ENCODE data around the gene NELL1.

The NELL1 gene

DNA sequence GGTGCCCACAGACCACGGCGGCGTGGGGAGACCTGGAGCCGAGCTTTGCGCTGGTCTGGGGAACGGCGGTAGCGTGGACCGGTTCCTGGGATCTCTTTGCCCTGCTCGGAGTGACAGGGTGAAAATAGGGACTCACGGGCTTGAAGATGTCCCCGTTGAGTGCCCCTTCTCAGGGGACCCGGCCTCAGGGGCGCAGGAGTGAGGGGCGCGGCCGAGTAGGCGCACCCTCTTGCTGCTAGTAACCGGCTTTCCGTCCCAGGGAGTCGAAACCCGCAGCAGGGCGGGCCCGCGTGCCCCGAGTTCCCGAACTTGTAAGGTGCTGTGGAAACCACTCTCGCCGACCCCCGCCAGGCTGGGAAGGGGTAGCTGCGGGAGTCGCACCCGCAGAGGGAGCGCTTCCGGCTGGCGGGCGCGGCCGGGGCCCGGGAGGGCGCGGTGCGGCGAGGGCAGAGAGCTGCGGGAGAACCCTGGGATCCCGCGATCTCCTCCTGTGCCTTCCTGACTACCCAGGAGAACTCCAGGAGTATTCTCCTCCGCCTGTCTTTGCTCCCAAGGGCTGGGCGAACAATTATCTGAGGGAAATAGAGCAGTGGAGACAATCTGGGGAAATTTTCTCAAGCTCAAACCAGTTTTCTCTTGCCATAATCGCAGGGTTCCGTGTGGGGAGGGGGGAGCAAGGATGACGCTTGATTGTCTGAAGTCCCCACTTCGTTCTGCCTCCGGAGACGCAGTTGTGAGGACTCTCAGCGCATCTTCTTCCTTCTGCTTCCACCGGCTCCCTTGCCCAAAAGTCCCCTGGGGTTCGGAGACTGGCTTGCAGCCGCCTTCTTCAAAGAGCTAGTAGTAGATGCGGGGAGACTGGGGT lies 666 bp downstream of the NELL1 start:
- DNase-seq, result no peak

DNA sequence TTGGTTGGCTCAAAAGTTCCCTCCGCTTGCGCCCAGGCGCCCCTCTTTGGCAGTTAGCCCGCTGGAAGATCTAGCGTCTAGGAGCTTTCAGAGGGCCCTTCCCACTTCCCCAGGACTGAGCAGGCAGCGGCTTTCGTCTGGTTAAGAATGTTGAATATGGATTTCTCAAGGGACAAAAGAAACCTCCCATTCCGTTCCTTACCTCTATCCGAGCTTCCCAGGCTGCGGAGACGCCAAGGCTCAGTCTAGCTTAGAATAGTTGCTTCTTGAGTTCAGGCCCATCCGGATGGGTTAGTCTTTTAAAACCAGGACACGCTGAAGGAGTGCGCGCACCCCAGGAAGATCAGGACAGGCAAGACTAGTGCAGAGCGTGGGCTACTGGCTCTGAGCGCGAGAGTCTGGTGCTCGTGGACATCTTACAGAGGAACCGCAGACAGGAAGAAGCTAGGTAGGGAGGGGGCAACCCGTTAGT lies 1.6 kb downstream of the NELL1 start:
- DNase-seq, result no peak

DNA sequence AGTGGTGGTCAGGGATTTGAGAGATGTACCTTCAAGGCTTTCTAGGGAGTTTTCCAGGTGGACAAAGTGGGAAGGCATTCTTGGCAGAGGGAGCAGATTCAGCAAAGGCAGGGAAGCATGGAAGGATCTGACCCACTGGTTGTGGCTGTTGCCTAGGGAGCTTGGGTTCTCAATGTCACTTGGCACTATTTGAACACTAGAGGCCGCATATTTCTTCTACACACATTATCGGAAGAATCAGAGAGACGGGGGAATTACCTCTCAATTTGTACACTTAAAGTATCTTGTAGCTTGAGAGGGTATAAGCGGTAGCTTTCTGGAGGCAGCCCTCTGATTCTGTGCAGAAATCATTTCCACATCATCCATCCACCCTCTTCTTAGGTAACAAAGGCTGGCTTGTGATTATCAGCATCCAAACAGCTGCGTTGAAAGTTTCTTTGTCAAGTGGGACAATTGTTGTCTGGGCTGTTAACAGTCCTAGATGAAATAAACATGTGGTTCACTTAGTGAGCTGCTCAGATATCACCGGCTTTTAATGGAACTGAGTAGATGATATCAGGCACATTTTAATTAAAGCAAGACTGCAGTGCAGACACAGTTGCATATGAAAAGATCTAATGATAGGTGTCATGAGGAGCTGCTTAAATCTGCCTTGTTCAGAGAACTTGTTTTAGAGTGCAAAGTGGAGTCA lies 2.6 kb downstream of the NELL1 start:
- no peak for DNase-seq

DNA sequence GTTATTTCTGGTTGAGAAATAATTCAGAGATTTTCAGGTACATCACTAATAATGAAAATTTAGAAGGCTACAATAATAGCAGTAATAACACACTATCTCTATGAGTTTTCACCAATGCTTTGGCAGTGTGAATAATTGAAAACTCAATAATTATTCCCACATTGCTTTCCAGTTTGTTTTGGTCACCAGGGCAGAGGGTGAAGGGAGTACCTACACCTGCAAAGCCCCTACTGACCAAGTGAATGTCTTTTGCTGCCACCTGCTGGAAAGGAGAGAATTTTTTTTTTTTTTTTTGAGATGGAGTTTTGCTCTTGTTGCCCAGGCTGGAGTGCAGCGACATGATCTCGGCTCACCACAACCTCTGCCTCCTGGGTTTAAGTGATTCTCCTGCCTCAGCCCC lies 3.2 kb downstream of the NELL1 start:
- no peak for DNase-seq

DNA sequence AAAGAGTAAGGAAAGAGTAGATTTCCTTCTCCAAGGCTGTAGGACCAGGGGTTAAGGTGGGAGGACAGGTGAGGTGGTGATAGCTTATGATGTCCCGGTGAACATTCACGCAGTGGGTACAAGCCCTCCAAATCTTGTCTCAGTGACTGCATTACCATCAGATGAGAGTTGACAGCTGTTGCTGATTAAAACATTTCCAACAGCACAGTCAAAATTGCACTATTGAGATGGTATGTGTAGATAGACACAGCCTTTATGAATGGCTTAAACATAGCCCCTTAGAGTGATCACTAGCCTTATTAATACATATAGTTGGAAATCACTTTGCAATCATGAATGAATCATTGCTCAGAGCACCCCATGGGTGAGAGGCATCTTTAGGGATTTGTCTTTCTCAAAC lies 7.3 kb downstream of the NELL1 start:
- no peak for DNase-seq

DNA sequence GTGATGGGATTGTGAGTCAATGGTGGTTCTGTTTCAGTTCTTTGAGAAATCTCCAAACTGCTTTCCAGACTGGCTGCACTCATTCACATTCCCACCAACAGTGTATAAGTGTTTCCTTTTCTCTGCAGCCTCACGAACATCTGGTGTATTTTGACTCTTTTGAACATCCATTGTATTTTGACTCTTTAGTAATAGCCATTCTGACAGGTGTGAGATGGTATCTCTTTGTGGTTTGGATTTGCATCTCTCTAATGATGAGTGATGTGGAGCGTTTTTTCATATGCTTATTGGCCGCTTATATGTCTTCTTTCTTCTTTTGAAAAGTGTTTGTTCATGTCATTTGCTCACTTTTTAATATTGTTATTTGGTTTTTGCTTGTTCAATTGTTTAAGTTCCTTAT lies 19.4 kb downstream of the NELL1 start:
- DNase-seq, result no peak

DNA sequence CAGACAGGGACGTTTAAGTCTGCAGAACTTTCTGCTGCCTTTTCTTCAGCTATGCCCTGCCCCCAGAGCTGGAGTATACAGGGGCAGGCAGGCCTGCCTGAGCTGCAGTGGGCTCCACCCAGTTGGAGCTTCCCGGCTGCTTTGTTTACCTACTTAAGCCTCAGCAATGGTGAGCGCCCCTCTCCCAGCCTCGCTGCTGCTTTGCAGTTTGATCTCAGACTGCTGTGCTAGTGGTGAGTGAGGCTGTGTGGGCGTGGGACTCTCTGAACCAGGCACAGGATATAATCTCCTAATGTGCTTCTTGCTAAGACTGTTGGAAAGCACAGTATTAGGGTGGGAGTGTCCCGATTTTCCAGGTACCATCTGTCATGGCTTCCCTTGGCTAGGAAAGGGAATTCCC lies 38.5 kb downstream of the NELL1 start:
- no peak for DNase-seq

DNA sequence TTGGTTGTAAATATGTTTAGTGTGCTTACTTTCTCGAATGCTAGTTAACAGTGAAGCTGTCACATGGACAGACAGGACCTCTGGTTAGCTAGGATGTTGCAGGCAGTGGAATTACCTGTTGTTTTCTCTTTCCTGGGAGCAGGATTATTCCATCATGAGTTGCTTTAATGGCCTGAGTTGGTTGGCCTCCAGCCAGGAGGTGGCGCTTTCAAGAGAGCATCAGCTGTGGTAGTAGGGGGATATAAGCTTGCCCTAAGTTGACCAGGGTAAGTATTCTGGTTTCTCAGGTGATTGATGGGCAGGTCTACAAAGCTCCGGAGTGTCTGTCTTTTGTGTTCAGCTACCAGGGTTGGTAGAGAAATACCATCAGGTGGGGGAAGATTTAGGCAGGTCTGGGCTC lies 43.5 kb downstream of the NELL1 start:
- DNase-seq, result no peak

DNA sequence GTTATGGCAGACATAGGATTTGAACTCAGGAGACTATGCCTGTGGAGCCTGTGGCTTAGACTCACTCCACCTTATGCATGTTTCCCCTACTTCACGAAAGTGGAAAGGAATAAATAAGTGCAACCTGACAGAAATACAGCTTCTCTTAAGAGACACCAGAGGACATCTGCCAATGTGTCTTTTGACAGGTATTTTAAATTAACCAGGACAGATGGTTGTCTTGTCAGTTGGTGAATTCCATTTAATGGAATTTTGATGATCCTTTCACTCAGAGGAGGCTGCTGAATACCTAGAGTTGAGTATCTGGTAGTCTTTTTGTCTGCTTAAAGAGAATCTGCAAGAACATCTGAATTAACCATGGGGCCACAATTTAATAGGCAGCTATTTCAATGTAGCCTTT lies 46.1 kb downstream of the NELL1 start:
- DNase-seq, result no peak

DNA sequence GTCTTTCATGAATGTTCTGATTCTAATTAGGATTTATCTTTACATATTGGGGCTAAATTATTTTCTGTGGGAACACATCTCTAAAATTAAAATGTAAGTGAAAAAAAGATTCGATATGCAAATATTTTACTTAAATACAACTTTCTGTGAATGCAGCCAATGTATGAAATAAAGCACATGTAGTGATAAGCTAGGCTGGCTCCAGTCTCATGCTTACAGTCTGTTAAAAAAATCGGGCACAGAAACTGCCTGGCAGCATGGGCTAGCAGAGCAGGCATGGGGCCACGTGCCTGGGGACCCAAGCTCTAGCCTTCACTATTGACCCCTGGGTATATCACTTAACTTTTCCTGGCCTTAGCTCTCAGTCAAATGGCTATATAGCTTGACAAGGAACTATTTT lies 46.5 kb downstream of the NELL1 start:
- DNase-seq, result no peak

DNA sequence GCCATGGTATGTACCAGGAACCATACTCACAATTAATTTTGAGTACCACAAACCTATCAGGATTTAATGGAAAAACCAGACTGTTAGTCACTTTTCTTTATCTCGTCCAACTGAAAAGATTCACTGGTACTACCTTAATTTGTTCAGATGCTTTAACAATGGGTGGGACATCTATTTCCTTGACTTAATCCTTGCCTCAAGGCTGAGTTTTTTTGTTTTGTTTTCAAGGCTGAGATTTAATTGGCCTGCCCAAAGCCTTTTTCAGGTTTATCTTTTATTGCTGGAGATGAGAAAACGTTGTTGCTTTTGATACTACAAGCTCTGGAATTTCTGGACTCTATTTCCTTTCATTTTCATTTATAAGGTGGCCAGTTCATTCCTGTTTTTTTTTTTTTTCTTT lies 50.4 kb downstream of the NELL1 start:
- no peak for DNase-seq

DNA sequence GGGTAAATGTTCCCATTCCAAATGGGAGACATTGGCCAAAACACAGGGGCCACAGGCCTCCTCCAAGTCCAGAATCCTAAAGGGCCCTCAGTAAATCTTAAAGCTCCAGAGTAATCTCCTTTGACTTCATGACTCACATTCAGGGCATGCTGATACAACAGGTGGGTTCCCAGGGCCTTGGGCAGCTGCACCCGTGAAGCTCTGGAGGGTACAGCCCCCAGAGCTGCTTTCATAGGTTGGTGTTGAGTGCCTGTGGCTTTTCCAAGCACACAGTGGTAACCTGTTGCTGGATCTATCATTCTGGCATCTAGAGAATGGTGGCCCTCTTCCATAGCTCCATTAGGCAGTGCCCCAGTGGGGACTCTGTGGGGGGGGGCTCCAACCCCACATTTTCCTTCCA lies 54.0 kb downstream of the NELL1 start:
- DNase-seq, result no peak

DNA sequence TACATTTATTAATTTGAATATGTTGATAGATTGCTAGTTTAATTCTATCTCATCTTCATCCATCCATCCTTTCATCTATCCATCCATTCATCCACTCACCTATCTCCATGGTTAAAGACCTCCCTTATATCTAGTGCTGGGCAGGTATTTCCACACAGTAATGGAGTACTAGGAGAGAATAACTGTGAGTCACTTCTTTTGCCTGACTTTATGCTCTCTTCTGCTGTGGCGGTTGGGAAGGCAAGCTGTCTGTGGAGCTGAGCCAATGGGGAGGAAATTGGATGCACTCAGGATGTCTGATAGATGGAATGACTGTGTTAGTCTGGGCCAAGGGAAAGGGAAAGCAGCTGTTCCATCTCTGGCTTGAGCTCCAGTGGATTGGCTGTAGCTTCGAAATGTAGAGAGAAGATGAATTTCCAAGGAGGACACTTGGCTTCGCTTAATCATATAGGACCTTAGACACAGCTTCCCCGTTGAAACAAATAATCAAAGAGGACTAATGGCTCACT lies 60.3 kb downstream of the NELL1 start:
- DNase-seq, result no peak

DNA sequence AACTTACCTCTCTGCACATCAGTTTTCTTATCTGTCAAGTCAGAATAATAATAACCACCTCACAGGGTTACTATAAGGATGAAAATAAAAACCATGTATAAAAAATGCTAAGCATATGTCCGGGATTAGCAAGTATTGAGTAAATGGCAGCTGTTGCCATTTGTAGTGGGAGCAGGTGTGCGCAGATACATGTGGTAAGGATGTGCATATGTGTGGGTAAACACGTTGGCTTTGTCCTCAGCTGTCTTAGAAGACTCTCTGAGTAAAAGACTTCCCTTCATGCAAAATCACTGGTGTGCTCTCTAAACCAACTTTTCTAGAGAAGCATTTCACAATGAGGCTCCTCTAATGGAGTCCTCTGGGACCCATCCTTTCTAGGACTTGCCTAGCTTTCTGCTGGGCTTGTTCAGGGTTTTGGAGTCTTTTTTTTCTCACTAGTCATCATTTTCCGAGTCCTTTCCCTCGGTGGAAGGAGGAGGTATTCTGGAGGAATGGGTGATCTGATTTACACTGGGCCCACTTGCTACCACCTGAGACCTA lies 62.4 kb downstream of the NELL1 start:
- no peak for DNase-seq

DNA sequence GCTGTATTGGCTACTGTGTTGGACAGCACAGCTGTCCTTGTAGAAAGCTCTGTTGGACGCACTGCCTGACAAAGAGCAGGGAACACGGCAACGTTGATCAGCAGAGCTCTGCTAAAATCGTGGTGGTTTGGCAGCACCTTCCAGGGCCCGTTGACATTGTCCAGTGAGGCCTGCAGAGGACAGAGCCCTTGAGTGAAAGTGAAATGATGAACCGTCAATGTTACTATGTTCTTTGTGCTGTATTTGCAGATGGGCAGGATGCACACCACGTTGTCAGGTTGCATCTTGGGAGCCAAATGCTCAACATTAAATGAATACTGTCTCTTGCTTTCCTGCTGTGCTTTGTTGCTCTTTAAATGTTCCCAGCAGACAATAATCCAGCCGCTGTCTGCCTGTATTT lies 69.7 kb downstream of the NELL1 start:
- no peak for DNase-seq

DNA sequence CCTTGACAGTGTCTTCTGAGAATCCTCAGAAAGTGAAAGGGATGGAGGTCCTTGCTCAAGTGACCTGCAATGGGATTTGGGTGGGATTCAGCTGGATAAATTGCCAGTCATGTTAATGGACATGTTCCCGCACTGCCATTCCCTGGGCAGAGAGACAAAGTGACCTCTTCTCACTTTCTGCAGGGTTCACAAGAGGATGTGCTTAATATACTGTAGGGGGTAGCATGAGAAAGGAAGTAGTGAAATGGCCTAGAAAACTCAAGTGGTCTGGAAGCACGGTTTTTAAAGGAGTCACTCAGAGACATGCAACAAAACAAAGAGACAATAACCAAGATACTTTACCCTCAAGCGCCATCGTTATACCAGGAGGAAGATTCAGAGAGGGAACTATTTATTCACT lies 70.2 kb downstream of the NELL1 start:
- no peak for DNase-seq

DNA sequence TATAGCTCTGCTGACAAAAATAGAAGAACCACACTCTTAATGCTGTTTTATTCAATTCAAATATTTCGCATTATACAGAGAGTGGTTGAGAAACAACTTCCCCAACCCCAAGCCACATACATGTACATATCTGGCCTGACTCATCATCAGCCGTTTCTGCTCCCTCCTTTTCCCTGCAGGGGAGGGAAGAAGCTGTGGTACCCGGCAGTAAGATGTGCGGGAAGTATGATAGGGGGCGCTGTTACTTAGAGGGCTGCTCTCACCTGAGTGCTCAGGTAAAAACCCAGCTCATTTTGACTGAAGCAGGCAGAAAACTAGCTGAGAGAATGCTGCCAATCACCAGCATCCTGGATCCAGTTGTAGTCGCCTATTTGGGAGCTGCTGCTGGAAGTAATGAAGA lies 85.5 kb downstream of the NELL1 start:
- DNase-seq, result no peak

DNA sequence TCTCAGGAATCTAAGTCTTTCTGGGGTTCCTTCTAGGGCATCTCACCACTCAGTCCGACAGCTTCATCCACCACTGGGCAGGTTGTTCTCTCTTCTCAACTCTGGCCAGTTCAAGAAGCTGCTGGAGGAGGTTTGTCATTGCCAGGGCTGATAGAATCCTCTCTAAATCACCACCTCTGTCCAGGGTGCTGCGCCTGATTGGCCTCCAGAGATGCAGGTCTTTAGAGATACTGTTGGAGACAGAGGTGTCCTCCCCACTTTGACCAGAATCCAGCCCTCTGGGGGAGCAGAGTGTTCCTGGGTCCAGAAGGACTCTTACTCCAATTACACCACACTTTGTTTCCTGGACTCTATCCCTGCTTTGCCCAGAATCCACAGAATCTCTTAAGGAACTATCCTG lies 90.2 kb downstream of the NELL1 start:
- no peak for DNase-seq

DNA sequence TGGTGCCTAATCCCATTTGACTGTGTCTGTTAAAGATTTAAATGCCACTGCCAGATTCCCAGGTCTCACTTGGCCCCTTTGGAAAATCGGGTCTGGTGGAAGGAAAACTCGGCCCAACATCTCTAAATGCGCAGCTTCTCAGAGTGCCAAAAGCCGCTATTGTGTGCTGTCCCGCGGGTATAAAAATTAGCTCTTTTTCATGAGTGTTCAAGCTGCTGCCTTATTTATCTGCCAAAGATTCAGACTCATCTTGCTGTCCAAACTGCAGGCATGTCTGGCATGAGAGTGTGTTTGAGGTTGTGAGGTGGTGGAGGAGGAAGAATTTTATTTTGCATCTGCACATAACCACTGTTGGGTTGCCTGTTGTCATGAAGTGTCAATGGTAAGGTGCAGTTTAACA lies 91.4 kb downstream of the NELL1 start:
- no peak for DNase-seq

DNA sequence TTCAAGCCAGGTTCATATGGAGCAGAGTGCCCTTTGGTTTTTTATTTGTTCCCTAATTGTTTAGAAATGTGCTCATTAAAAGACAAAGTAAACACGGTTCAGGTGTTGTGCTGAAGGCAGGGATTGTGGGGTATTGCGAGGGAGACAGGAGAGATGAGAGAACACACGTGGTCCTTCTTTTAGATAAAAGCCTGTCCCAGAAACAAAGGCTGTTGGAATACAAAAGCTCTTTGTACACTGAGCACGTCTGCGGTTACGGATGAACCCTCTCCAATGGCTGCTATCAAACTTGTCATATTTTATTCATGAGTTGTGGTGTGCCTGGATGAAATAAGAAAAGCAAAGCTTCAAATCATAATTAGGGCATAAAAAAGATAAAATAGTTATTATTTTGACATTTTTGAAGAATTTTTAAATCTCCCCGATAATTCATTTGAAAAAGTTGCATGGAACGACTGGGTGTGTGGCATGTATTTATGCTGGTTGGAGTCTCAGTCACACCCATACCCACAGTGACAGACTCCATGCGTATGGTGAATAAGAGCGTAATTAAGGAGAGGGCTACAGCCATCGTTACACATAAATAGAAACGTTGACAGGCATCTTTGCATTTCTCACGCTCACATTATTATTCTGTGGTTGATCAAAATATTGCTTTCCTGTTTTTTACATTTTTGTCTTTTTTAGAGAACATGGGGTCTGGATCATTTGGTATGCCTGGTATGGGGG lies 92.9 kb downstream of the NELL1 start:
- no peak for DNase-seq

DNA sequence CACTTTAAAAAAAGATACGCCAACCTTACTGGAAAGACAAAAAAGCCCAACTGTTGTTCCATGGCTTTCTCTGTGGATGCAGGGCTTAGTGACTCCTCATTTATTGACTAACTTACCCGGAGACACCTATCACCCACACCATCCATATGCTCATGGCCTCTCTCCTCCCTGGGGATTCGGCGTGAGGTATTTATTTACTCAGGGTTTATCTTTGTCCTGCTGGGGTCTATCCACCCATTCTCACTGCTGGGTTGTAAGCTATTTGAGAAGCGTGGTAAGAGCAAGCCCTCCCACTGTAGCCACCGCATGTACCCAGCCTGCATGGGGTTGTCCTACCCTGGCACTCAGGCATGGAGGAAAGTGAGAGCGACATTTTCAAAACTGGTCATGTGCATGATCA lies 93.6 kb downstream of the NELL1 start:
- no peak for DNase-seq

DNA sequence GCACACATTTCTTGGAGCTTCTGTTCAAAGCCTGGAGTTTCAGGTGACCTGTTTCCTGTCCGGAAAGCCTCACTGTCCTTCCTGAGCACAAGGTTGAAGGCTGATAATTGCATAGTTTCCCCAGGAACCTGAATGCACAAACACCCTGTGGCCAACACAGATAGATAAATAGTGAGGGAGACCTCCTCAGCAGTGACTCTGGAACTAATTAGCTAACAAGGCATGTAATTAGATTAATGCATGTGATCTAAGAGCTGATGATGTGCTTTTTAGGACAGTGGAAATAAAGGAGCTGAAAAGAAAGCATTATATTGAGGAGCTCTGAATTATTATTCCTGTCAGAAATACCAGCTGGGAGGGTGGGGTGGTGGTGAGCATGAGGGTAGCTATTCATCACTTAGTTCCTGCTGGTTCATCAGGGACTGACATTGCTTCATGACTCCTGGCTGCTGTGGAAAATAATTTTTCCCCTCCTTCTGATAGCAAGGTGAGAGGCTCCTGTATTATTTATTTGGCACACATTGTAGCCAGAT lies 101.1 kb downstream of the NELL1 start:
- no peak for DNase-seq

DNA sequence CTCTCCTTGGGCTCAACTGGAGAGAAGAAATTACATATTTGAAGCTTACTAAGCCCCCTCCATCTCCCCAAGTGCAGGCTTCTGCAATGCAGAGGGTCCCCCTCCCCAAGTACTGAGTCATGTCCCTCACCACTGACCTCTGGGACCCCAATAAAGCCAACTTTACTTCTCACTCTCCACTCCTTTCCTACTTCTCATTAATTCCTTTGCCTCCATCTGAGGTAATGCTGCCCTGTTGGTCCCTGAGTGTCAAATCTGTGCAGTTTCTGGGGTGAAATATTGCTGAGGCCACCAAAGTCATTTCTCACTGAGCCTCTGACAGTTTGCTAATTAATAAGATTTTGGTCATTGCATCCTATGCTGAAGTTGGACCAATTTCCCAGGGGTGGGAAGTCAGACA lies 101.6 kb downstream of the NELL1 start:
- no peak for DNase-seq

All from activated CD4-positive, alpha-beta T cell treated with anti-CD3 and anti-CD28 coated beads, Interleukin-2, amount 50 U/mL, for 48 hours (primary cell).